IMR-90 (cell line): ENCODE results near the gene MON2. TPM values are rescaled to one million over a fixed set of nuclear protein-coding genes. Genes with fewer than 3 reads are reported as not detected.

Source experiments
- MAZ ChIP-seq: IDR thresholded peaks from 2 replicates; pipeline ENCODE4 v1.6.1; 2012; ENCODE audit warnings: low read depth, mild to moderate bottlenecking, low read length, improper control_type of control experiment, moderate library complexity, borderline replicate concordance
- NFE2L2 ChIP-seq: fragments of 150-350 bp; IDR thresholded peaks from 2 replicates; pipeline ENCODE4 v1.6.1; 2016; ENCODE audit warnings: low read depth, mild to moderate bottlenecking, low read length
- SMC3 ChIP-seq: fragments of 150-350 bp; IDR thresholded peaks from 2 replicates; pipeline ENCODE4 v1.6.1; 2016; ENCODE audit warnings: low read depth, mild to moderate bottlenecking, antibody characterized with exemption, low read length, moderate library complexity
- polyA plus RNA-seq, 3 experiments: library from polyadenylated mRNA; depleted of rRNA; stranded (reverse); fragments of >200 nt; gene quantifications; 2 replicates each; pipeline ENCODE4 v1.2.3, GENCODE V29; 2012; ENCODE audit warnings: low replicate concordance in 1 of 3
- total RNA-seq: library from RNA; depleted of rRNA; stranded (reverse); fragments of >200 nt; gene quantifications from 2 replicates; pipeline ENCODE4 v1.2.3, GENCODE V29; 2012

Gene MON2
- total and polyA plus RNA-seq, 2 of the 4 experiments (the other 2 are of a cell fraction): 13.2 to 39.3 TPM

DNA sequence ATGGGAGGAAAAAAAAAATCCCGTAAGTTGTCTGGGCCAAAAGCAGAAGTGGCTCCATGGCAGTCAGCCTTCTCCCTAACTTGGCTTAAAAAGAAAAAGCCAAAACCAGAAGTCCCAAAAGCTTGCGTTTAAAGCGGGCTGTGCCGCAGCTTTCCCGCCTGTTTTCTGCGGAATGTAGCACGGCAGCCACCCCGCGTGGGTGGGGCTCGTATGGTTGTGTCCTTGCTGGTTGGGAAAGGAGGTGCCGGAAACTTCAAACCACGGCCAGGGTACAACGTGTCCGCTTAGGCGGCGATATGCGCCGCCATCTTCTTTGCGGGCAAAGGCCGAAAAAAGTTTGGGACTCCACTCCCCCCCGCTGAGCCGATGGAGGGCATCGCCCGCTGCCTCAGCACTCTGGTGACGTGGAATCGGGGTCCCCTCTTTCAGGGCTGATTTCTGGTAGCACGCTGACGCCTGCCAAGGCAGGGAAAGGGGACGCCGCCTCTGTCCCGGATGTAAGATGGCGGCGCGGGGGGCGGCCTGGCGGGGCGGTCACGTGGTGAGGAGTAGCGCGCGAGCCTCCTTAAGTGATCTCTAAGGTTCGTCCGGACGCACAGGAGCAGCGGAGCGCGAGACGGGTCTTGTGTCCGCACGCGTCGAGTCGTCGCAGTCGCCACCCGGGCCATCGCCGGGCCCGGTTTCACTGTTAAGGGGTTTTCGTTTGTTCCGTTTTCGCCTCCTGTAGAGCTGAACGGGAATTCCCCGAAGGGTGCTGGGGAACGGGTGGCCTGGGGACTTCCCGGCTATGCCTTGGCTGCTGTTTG lies 135.8 kb downstream of the MON2 start (continued):
- no peak for TF ChIP-seq NFE2L2
- TF ChIP-seq SMC3: no peak
- TF ChIP-seq MAZ: peak; percentile 56
